Measurements from ENCODE around the gene PCDHGB1.
"Not testable (repeated sequence)": the region's sequence is repeated elsewhere in the genome, so short reads cannot be mapped to it uniquely, and the experiment has no call there.

Gene PCDHGB1

GRCh38 chr5:141384471-141385267 lies 34.8 kb downstream of the PCDHGB1 start:
- DNase-seq (ENCODE audit: low spot score in 2 of 2) (no peak), ATAC-seq (ENCODE audit: low read depth) (no peak)
- no peaks in the 10 kb centered on the region for H3K4me1 Mint-ChIP-seq
- H3K4me3 Mint-ChIP-seq = no peak overlapping the region
- peaks cover 6% of the 10 kb centered on the region for H3K9me3 Mint-ChIP-seq
- H3K27ac Mint-ChIP-seq = no peak overlapping the region
- H3K27me3 Mint-ChIP-seq = peaks cover 21% of the 10 kb centered on the region
- no peaks in the 10 kb centered on the region for H3K36me3 Mint-ChIP-seq

DNA sequence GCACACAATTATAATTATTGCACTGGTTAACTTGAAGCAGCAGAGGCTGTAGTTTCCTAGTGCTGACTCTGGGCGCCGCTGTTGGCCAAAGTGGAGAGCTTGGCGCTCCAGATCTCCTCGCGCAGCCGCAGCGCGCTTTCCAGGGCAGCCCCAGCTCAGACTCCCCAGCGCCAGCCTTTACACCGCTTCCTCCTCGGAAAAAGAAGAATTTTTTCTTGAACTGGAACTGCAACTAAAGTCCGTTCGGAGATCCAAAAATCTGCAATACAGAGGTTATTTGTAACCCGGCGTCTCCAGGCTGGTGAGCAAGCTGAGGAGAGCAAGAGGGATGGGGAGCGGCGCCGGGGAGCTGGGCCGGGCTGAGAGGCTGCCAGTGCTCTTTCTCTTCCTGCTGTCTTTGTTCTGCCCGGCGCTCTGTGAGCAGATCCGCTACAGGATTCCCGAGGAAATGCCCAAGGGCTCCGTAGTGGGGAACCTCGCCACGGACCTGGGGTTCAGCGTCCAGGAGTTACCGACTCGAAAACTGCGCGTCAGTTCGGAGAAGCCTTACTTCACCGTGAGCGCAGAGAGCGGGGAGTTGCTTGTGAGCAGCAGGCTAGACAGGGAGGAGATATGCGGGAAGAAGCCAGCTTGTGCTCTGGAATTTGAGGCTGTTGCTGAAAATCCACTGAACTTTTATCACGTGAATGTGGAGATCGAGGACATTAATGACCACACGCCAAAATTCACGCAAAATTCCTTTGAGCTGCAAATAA lies 37.8 kb downstream of the PCDHGB1 start, which contains the start of gene PCDHGB4:
PCDHGB4 (plus strand) TSS at position 142 of the 755 bp plus-strand sequence; CDS start at position 329, 187 bp downstream.
- peak; percentile 58 for ATAC-seq (ENCODE audit: low read depth)
- peak in 1 of 2 donors; percentile 16 for DNase-seq (ENCODE audit: low spot score in 2 of 2)
- not testable (repeated sequence) for H3K36me3 Mint-ChIP-seq, H3K27ac Mint-ChIP-seq, H3K9me3 Mint-ChIP-seq, H3K4me1 Mint-ChIP-seq
- Mint-ChIP-seq H3K4me3 (peak within 1 kb of the TSS; percentile 34), H3K27me3 (peaks cover 21% of the 10 kb centered on the region)

- Mint-ChIP-seq H3K9me3 (peaks cover 4% of the 10 kb centered on the region), H3K27me3 (peaks cover 18% of the 10 kb centered on the region), H3K36me3 (peaks cover 5% of the 10 kb centered on the region), H3K4me1 (peaks cover 2% of the 10 kb centered on the region), H3K4me3 (no peak overlapping the region), H3K27ac (no peak overlapping the region)
- ATAC-seq (ENCODE audit: low read depth) (no peak), DNase-seq (ENCODE audit: low spot score in 2 of 2) (no peak)
Measured at GRCh38 chr5:141388661-141389060, 38.8 kb downstream of the PCDHGB1 start.

DNA sequence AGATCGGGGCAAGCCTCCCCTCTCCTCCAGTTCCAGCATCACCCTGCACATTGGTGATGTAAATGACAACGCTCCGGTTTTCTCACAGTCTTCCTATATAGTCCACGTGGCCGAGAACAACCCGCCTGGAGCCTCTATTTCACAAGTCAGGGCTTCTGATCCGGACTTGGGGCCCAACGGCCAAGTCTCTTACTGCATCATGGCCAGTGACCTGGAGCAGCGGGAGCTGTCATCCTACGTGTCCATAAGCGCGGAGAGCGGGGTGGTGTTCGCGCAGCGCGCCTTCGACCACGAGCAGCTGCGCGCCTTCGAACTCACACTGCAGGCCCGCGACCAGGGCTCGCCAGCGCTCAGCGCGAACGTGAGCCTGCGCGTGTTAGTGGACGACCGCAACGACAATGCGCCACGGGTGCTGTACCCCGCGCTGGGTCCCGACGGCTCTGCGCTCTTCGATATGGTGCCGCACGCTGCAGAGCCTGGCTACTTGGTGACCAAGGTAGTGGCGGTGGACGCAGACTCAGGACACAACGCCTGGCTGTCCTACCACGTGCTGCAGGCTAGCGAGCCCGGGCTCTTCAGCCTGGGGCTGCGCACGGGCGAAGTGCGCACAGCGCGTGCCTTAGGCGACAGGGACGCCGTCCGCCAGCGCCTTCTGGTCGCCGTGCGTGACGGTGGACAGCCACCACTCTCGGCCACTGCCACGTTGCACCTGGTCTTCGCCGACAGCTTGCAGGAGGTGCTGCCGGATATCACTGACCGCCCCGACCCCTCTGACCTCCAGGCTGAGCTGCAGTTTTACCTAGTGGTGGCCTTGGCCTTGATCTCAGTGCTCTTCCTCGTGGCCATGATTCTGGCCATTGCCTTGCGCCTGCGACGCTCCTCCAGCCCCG lies 39.5 kb downstream of the PCDHGB1 start:
- Mint-ChIP-seq H3K9me3 (peaks cover 8% of the 10 kb centered on the region), H3K36me3 (peaks cover 5% of the 10 kb centered on the region), H3K27ac (no peak overlapping the region), H3K4me3 (no peak overlapping the region), H3K4me1 (peaks cover 2% of the 10 kb centered on the region), H3K27me3 (peaks cover 21% of the 10 kb centered on the region)
- DNase-seq (ENCODE audit: low spot score in 2 of 2) (no peak), ATAC-seq (ENCODE audit: low read depth) (no peak)

DNA sequence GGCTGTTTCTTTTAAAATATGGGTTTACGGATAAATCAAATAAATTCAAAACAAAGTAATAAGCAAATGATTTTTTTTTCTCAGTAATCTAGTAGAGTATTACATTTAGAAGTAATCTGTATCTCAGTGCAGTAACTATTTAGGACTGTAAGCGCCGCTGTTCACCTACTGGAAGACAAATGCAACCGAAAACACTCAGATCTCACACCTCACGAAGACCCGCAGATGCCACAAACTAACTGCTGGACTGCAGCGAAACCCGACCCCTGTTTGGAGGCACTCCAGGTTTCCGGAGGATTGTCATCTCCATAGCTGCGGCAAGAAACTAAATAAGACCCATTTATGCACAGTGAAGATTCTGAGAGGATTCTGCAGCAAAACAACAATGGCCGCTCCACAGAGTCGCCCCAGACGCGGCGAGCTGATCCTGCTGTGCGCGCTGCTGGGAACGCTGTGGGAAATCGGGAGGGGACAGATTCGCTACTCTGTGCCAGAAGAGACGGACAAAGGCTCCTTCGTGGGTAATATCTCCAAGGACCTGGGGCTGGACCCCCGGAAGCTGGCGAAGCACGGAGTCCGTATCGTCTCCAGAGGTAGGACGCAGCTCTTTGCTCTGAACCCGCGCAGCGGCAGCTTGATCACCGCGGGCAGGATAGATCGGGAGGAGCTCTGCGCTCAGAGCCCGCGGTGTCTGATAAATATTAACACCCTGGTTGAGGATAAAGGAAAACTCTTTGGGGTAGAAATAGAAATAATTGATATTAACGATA lies 42.7 kb downstream of the PCDHGB1 start, which contains the start of gene PCDHGA8:
PCDHGA8 (plus strand) TSS at position 205 of the 770 bp plus-strand sequence; CDS start at position 386, 181 bp downstream.
- Mint-ChIP-seq H3K4me3 (no peak within 1 kb of the TSS), H3K27ac (no peak within 1 kb of the TSS), H3K4me1 (peaks cover 2% of the 10 kb centered on the region), H3K27me3 (peaks cover 21% of the 10 kb centered on the region), H3K9me3 (peaks cover 8% of the 10 kb centered on the region), H3K36me3 (peaks cover 5% of the 10 kb centered on the region)
- DNase-seq (ENCODE audit: low spot score in 2 of 2) (no peak), ATAC-seq (ENCODE audit: low read depth) (no peak)

DNA sequence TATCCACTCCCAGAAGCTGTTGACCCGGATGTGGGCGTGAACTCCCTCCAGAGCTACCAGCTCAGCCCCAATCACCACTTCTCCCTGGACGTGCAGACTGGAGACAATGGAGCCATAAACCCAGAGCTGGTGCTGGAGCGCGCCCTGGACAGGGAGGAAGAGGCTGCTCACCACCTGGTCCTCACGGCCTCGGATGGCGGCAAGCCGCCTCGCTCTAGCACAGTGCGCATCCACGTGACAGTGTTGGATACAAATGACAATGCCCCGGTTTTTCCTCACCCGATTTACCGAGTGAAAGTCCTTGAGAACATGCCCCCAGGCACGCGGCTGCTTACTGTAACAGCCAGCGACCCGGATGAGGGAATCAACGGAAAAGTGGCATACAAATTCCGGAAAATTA lies 43.4 kb downstream of the PCDHGB1 start:
- Mint-ChIP-seq H3K27me3 (peaks cover 21% of the 10 kb centered on the region), H3K4me3 (no peak overlapping the region), H3K4me1 (peaks cover 2% of the 10 kb centered on the region), H3K36me3 (peaks cover 5% of the 10 kb centered on the region), H3K9me3 (peaks cover 8% of the 10 kb centered on the region), H3K27ac (no peak overlapping the region)
- no peak for DNase-seq (ENCODE audit: low spot score in 2 of 2)
- no peak for ATAC-seq (ENCODE audit: low read depth)

DNA sequence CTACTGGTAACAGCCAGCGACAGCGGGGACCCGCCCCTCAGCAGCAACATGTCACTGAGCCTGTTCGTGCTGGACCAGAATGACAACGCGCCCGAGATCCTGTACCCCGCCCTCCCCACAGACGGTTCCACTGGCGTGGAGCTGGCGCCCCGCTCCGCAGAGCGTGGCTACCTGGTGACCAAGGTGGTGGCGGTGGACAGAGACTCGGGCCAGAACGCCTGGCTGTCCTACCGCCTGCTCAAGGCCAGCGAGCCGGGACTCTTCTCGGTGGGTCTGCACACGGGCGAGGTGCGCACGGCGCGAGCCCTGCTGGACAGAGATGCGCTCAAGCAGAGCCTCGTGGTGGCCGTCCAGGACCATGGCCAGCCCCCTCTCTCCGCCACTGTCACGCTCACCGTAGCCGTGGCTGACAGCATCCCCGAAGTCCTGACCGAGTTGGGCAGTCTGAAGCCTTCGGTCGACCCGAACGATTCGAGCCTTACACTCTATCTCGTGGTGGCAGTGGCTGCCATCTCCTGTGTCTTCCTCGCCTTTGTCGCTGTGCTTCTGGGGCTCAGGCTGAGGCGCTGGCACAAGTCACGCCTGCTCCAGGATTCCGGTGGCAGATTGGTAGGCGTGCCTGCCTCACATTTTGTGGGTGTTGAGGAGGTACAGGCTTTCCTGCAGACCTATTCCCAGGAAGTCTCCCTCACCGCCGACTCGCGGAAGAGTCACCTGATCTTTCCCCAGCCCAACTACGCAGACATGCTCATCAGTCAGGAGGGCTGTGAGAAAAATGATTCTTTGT lies 44.7 kb downstream of the PCDHGB1 start:
- H3K4me3 Mint-ChIP-seq; H3K36me3 Mint-ChIP-seq; DNase-seq (ENCODE audit: low spot score in 2 of 2); H3K4me1 Mint-ChIP-seq; H3K27ac Mint-ChIP-seq; H3K9me3 Mint-ChIP-seq; ATAC-seq (ENCODE audit: low read depth): not testable (repeated sequence)
- H3K27me3 Mint-ChIP-seq = peaks cover 18% of the 10 kb centered on the region

DNA sequence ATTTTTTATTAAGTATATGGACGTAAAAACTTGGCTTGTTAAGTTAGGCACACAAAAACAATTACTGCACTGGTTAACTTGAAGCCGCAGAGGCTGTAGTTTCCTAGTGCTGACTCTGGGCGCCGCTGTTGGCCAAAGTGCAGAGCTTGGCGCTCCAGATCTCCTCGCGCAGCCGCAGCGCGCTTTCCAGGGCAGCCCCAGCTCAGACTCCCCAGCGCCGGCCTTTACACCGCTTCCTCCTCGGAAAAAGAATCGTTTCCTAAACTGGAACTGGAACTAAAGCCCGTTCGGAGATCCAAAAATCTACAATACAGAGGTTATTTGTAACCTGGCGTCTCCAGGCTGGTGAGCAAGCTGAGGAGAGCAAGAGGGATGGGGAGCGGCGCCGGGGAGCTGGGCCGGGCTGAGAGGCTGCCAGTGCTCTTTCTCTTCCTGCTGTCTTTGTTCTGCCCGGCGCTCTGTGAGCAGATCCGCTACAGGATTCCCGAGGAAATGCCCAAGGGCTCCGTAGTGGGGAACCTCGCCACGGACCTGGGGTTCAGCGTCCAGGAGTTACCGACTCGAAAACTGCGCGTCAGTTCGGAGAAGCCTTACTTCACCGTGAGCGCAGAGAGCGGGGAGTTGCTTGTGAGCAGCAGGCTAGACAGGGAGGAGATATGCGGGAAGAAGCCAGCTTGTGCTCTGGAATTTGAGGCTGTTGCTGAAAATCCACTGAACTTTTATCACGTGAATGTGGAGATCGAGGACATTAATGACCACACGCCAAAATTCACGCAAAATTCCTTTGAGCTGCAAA lies 48.1 kb downstream of the PCDHGB1 start, which contains the start of gene PCDHGB5:
PCDHGB5 (plus strand) TSS at position 192 of the 796 bp plus-strand sequence; CDS start at position 373, 181 bp downstream.
- H3K9me3 Mint-ChIP-seq, H3K4me1 Mint-ChIP-seq, H3K27ac Mint-ChIP-seq, H3K36me3 Mint-ChIP-seq: not testable (repeated sequence)
- Mint-ChIP-seq H3K4me3 (peak within 1 kb of the TSS; percentile 68), H3K27me3 (peaks cover 18% of the 10 kb centered on the region)
- ATAC-seq (ENCODE audit: low read depth) = peak; percentile 77
- peak in 1 of 2 donors; percentile 33 for DNase-seq (ENCODE audit: low spot score in 2 of 2)

- DNase-seq (ENCODE audit: low spot score in 2 of 2) (no peak), ATAC-seq (ENCODE audit: low read depth) (no peak)
- peaks cover 18% of the 10 kb centered on the region for H3K27me3 Mint-ChIP-seq
- H3K9me3 Mint-ChIP-seq = peaks cover 9% of the 10 kb centered on the region
- H3K27ac Mint-ChIP-seq = no peak overlapping the region
- H3K4me3 Mint-ChIP-seq = no peak overlapping the region
- peaks cover 4% of the 10 kb centered on the region for H3K36me3 Mint-ChIP-seq
- H3K4me1 Mint-ChIP-seq = no peaks in the 10 kb centered on the region
Measured at GRCh38 chr5:141398608-141399007, 48.7 kb downstream of the PCDHGB1 start.

- Mint-ChIP-seq H3K9me3 (peaks cover 7% of the 10 kb centered on the region), H3K4me3 (no peak overlapping the region), H3K36me3 (peaks cover 4% of the 10 kb centered on the region), H3K27ac (no peak overlapping the region), H3K27me3 (peaks cover 20% of the 10 kb centered on the region), H3K4me1 (no peaks in the 10 kb centered on the region)
- no peak for ATAC-seq (ENCODE audit: low read depth)
- DNase-seq (ENCODE audit: low spot score in 2 of 2) = no peak
Measured at GRCh38 chr5:141399555-141400258, 49.8 kb downstream of the PCDHGB1 start.
